ENCODE results near the gene OR4D1. TPM values are rescaled to one million over a fixed set of nuclear protein-coding genes. Genes with fewer than 3 reads are reported as not detected.
"Not testable (repeated sequence)": the region's sequence is repeated elsewhere in the genome, so short reads cannot be mapped to it uniquely, and the experiment has no call there.

OR4D1 gene
- polyA plus RNA-seq, 1 donor from 2014 or later, result 0.11 TPM

- Mint-ChIP-seq H3K27me3 (peaks cover 19% of the 10 kb centered on the region), H3K4me1 (peaks cover 0 to 2% (median 0%) of the 10 kb centered on the region in 3 donors), H3K36me3 (no peaks in the 10 kb centered on the region), H3K27ac (no peak overlapping the region), H3K9me3 (peaks cover 5 to 14% (median 10%) of the 10 kb centered on the region in 3 donors), H3K4me3 (peak overlapping the region in 1 of 4 donors; percentile 39)
These were observed 11.4 kb upstream of the OR4D1 start for GRCh38 chr17:58136669-58137279.

GRCh38 chr17:58141505-58141904 is 6.7 kb upstream of the OR4D1 start:
- Mint-ChIP-seq H3K27ac (no peak overlapping the region), H3K4me3 (no peak overlapping the region), H3K36me3 (peaks cover 3% of the 10 kb centered on the region), H3K27me3 (peaks cover 18% of the 10 kb centered on the region), H3K9me3 (peaks cover 13 to 25% (median 17%) of the 10 kb centered on the region in 3 donors), H3K4me1 (no peaks in the 10 kb centered on the region)

- H3K27me3 Mint-ChIP-seq, result peaks cover 19% of the 10 kb centered on the region
- H3K4me1 Mint-ChIP-seq, H3K27ac Mint-ChIP-seq, H3K36me3 Mint-ChIP-seq, H3K4me3 Mint-ChIP-seq: not testable (repeated sequence)
- peaks cover 12 to 27% (median 14%) of the 10 kb centered on the region in 3 donors for H3K9me3 Mint-ChIP-seq
These were observed 4.8 kb upstream of the OR4D1 start for GRCh38 chr17:58143335-58143734.

- Mint-ChIP-seq H3K27me3 (peaks cover 19% of the 10 kb centered on the region), H3K9me3 (peaks cover 12 to 27% (median 17%) of the 10 kb centered on the region in 3 donors), H3K36me3 (peaks cover 3% of the 10 kb centered on the region), H3K4me3 (no peak overlapping the region), H3K27ac (no peak overlapping the region), H3K4me1 (no peaks in the 10 kb centered on the region)
These were observed 3.4 kb upstream of the OR4D1 start for GRCh38 chr17:58144801-58145200.

GRCh38 chr17:58148609-58149008 is 425 bp downstream of the OR4D1 start:
- H3K27me3 Mint-ChIP-seq, result peaks cover 24% of the 10 kb centered on the region
- peaks cover 13 to 19% (median 15%) of the 10 kb centered on the region in 3 donors for H3K4me1 Mint-ChIP-seq
- H3K4me3 Mint-ChIP-seq, result no peak overlapping the region
- H3K27ac Mint-ChIP-seq, result no peak overlapping the region
- H3K9me3 Mint-ChIP-seq, result peaks cover 12 to 27% (median 17%) of the 10 kb centered on the region in 3 donors
- H3K36me3 Mint-ChIP-seq, result peaks cover 11% of the 10 kb centered on the region

GRCh38 chr17:58150394-58150793 is 2.2 kb downstream of the OR4D1 start:
- Mint-ChIP-seq H3K9me3 (peaks cover 7 to 18% (median 9%) of the 10 kb centered on the region in 3 donors), H3K36me3 (peaks cover 8% of the 10 kb centered on the region), H3K27ac (no peak overlapping the region), H3K27me3 (peaks cover 26% of the 10 kb centered on the region), H3K4me3 (no peak overlapping the region), H3K4me1 (peaks cover 16 to 30% (median 22%) of the 10 kb centered on the region in 3 donors)

GRCh38 chr17:58153046-58153445 is 4.9 kb downstream of the OR4D1 start:
- peak overlapping the region in 3 of 4 donors; percentile 47 to 92 (median 81) for H3K4me3 Mint-ChIP-seq
- H3K36me3 Mint-ChIP-seq, result peaks cover 11% of the 10 kb centered on the region
- H3K4me1 Mint-ChIP-seq, result peaks cover 27 to 42% (median 28%) of the 10 kb centered on the region in 3 donors
- peak overlapping the region in 2 of 3 donors; percentile 65 to 71 for H3K27ac Mint-ChIP-seq
- peaks cover 41% of the 10 kb centered on the region for H3K27me3 Mint-ChIP-seq
- H3K9me3 Mint-ChIP-seq, result peaks cover 0 to 6% (median 0%) of the 10 kb centered on the region in 3 donors

GRCh38 chr17:58153671-58154070 is 5.5 kb downstream of the OR4D1 start:
- peaks cover 11% of the 10 kb centered on the region for H3K36me3 Mint-ChIP-seq
- H3K4me3 Mint-ChIP-seq, result peak overlapping the region in 2 of 4 donors; percentile 81 to 92
- no peak overlapping the region for H3K27ac Mint-ChIP-seq
- peaks cover 27 to 42% (median 28%) of the 10 kb centered on the region in 3 donors for H3K4me1 Mint-ChIP-seq
- H3K9me3 Mint-ChIP-seq, result peaks cover 0 to 6% (median 0%) of the 10 kb centered on the region in 3 donors
- peaks cover 38% of the 10 kb centered on the region for H3K27me3 Mint-ChIP-seq

GRCh38 chr17:58156839-58157803 is 8.9 kb downstream of the OR4D1 start:
- peaks cover 35% of the 10 kb centered on the region for H3K27me3 Mint-ChIP-seq
- peaks cover 8% of the 10 kb centered on the region for H3K36me3 Mint-ChIP-seq
- H3K4me3 Mint-ChIP-seq, result peak overlapping the region; percentile 71 to 96 (median 86)
- H3K27ac Mint-ChIP-seq, result peak overlapping the region in 2 of 3 donors; percentile 83 to 87
- peaks cover 26 to 37% (median 27%) of the 10 kb centered on the region in 3 donors for H3K4me1 Mint-ChIP-seq
- H3K9me3 Mint-ChIP-seq, result peaks cover 0 to 3% (median 0%) of the 10 kb centered on the region in 3 donors

- peaks cover 17 to 27% (median 18%) of the 10 kb centered on the region in 3 donors for H3K4me1 Mint-ChIP-seq
- peaks cover 4% of the 10 kb centered on the region for H3K36me3 Mint-ChIP-seq
- H3K4me3 Mint-ChIP-seq, result no peak overlapping the region
- no peak overlapping the region for H3K27ac Mint-ChIP-seq
- peaks cover 31% of the 10 kb centered on the region for H3K27me3 Mint-ChIP-seq
- peaks cover 0 to 3% (median 0%) of the 10 kb centered on the region in 3 donors for H3K9me3 Mint-ChIP-seq
These were observed 10.0 kb downstream of the OR4D1 start for GRCh38 chr17:58158181-58158580.

- Mint-ChIP-seq H3K27me3 (peaks cover 27% of the 10 kb centered on the region), H3K9me3 (peaks cover 0 to 3% (median 0%) of the 10 kb centered on the region in 3 donors), H3K27ac (no peak overlapping the region), H3K4me1 (peaks cover 7 to 8% (median 7%) of the 10 kb centered on the region in 3 donors), H3K4me3 (no peak overlapping the region), H3K36me3 (peaks cover 1% of the 10 kb centered on the region)
These were observed 13.4 kb downstream of the OR4D1 start for GRCh38 chr17:58161566-58161965.

GRCh38 chr17:58165981-58166380 is 17.8 kb downstream of the OR4D1 start:
- H3K4me1 Mint-ChIP-seq, result peaks cover 0 to 8% (median 8%) of the 10 kb centered on the region in 3 donors
- H3K27ac Mint-ChIP-seq, result no peak overlapping the region
- peaks cover 2% of the 10 kb centered on the region for H3K36me3 Mint-ChIP-seq
- peaks cover 0 to 7% (median 0%) of the 10 kb centered on the region in 3 donors for H3K9me3 Mint-ChIP-seq
- no peak overlapping the region for H3K4me3 Mint-ChIP-seq
- H3K27me3 Mint-ChIP-seq, result peaks cover 36% of the 10 kb centered on the region

- no peak within 1 kb of the TSS for H3K27ac Mint-ChIP-seq
- H3K4me3 Mint-ChIP-seq, result no peak within 1 kb of the TSS
- H3K36me3 Mint-ChIP-seq, result peaks cover 2% of the 10 kb centered on the region
- H3K4me1 Mint-ChIP-seq, result peaks cover 0 to 12% (median 8%) of the 10 kb centered on the region in 3 donors
- H3K9me3 Mint-ChIP-seq, result peaks cover 0 to 7% (median 0%) of the 10 kb centered on the region in 3 donors
- peaks cover 36% of the 10 kb centered on the region for H3K27me3 Mint-ChIP-seq
These were observed 18.5 kb downstream of the OR4D1 start, which contains the start of gene OR4D2 for GRCh38 chr17:58166682-58167081. Gene OR4D2, plus strand, starts transcription at chr17:58166982. Its CDS starts 2,674 bp downstream, at chr17:58169656.

GRCh38 chr17:58170622-58171021 is 22.4 kb downstream of the OR4D1 start:
- H3K27me3 Mint-ChIP-seq, result peaks cover 26% of the 10 kb centered on the region
- no peak overlapping the region for H3K4me3 Mint-ChIP-seq
- H3K4me1 Mint-ChIP-seq, result peaks cover 0 to 18% (median 8%) of the 10 kb centered on the region in 3 donors
- peaks cover 0 to 7% (median 0%) of the 10 kb centered on the region in 3 donors for H3K9me3 Mint-ChIP-seq
- no peak overlapping the region for H3K27ac Mint-ChIP-seq
- H3K36me3 Mint-ChIP-seq, result peaks cover 2% of the 10 kb centered on the region

All from IgD-negative memory B cell (primary cell).